Gastrocnemius medialis (tissue), 4 donors: ENCODE measurements around the gene RNU6-7. TPM values are rescaled to one million over a fixed set of nuclear protein-coding genes. Genes with fewer than 3 reads are reported as not detected.
A peak's percentile ranks its signal among the peaks of the same experiment; 100 is the strongest.

Experiments
- ATAC-seq, 2 donors: fragments of 150-250 bp; one replicate each; pipeline ENCODE4 v1.9.1; 2016
- DNase-seq, 2 donors: peaks; one replicate each; pipeline ENCODE4 v3.0.0-alpha.2; 2019
- H3K27ac ChIP-seq, 4 donors: fragments of 200-600 bp; sonication (generic); 1 replicate in 1 of 4; 2 replicates in 3 of 4; pipeline ENCODE4 v1.5.1; 2016 to 2018; ENCODE audit warnings: mild to moderate bottlenecking in 2 of 4, moderate library complexity in 1 of 4
- H3K27me3 ChIP-seq, 3 donors: fragments of 200-600 bp; sonication (generic) in 2 of 3; 1 replicate in 1 of 3; 2 replicates in 2 of 3; pipeline versions ENCODE4 v1.5.1 to v1.6.0; 2016 to 2019; ENCODE audit warnings: mild to moderate bottlenecking in 1 of 3, moderate library complexity in 1 of 3
- H3K36me3 ChIP-seq, 2 donors: fragments of 200-600 bp; sonication (generic) in 1 of 2; one replicate each; pipeline ENCODE4 v1.5.1; 2017 to 2018
- H3K4me1 ChIP-seq, 2 donors: fragments of 200-600 bp; sonication (generic) in 1 of 2; one replicate each; pipeline ENCODE4 v1.5.1; 2016 to 2017; ENCODE audit warnings: mild to moderate bottlenecking in 2 of 2
- H3K4me3 ChIP-seq, 4 donors: fragments of 200-600 bp; sonication (generic) in 3 of 4; 1 replicate in 1 of 4; 2 replicates in 3 of 4; pipeline ENCODE4 v1.5.1; 2016 to 2019; ENCODE audit warnings: mild to moderate bottlenecking in 2 of 4
- H3K9me3 ChIP-seq, 3 donors: fragments of 200-600 bp; sonication (generic) in 2 of 3; 1 replicate in 1 of 3; 2 replicates in 2 of 3; pipeline ENCODE4 v1.5.1; 2016 to 2019
- POLR2A ChIP-seq, 2 donors: fragments of 450-650 bp; IDR thresholded peaks; one replicate each; pipeline ENCODE4 v1.6.1; 2017; ENCODE audit warnings: antibody characterized with exemption in 2 of 2, mild to moderate bottlenecking in 2 of 2, moderate library complexity in 2 of 2
- in situ Hi-C, 4 donors: fragments of 200-750 bp; cut with MboI; loops; one replicate each; pipeline versions ENCODE4 v1.15.0 to v1.8.0; 2017; ENCODE audit warnings: low sequenced_read_pairs in 4 of 4
- intact Hi-C: fragments of 100-400 bp; cut with DNase I; formaldehyde crosslinking; loops from one replicate; pipeline ENCODE4 v1.15.1; 2023; ENCODE audit warnings: low total_unique reads
- total RNA-seq, 4 donors: library from RNA; depleted of rRNA; stranded (reverse); fragments of >200 nt; gene quantifications; one replicate each; pipeline versions ENCODE4 v1.1.0 to v1.2.3, GENCODE V29; 2016
- TF ChIP-seq, protein P1 (sequence below), 5 experiments: fragments of 450-650 bp in 3 of 5; fragments of 200-600 bp in 2 of 5; sonication (generic) in 2 of 5; IDR thresholded peaks in 4 of 5; conservative IDR thresholded peaks in 1 of 5; 1 replicate in 4 of 5; 2 replicates in 1 of 5; pipeline ENCODE4 v1.5.1; 2016 to 2019; ENCODE audit warnings: antibody characterized with exemption in 5 of 5, mild to moderate bottlenecking in 3 of 5, moderate library complexity in 3 of 5

RNU6-7 gene
- total RNA-seq, 4 donors from 2014 or later = not detected

DNA sequence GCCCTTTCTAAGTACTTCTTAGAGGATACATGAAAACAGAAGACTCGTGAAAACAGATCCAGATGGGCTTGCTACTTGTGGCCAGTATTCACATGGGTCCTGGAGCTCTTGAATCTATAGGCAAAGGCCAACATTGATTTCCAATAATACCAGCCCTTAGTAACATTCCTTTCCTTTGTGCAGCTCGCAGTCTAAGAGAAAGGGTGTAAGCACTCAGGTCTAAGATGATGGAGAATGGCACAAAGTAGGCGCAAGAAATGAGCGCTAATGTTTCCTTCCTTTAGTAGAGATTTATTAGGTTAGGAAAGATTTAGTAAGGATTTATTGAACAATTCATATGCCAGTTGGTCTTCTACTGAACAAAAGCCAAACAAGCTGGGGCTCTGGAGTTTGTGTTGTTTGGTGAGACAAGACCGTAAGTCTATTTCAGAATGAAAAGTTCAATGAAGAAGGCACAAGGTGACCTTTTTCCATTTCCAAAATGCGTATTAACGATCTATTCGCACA is 699 bp downstream of the RNU6-7 start:
- Histone ChIP-seq H3K27me3 (no peaks in the 10 kb centered on the region), H3K27ac (peak overlapping the region; percentile 87 to 96 (median 92)), H3K4me1 (peaks cover 11 to 17% of the 10 kb centered on the region in 2 donors), H3K4me3 (peak overlapping the region; percentile 81 to 95 (median 84)), H3K9me3 (no peaks in the 10 kb centered on the region), H3K36me3 (no peaks in the 10 kb centered on the region)
- in situ Hi-C loops = loop anchor here in 3 of 4 donors (5.0 to 10.0 kb wide), 4 partner anchors 120 to 312 kb away; partner anchors contain the start of gene ARHGAP5 (in 2 of the 3)
- ATAC-seq = peak in 1 of 2 donors; percentile 11
- TF ChIP-seq, protein P1, sequence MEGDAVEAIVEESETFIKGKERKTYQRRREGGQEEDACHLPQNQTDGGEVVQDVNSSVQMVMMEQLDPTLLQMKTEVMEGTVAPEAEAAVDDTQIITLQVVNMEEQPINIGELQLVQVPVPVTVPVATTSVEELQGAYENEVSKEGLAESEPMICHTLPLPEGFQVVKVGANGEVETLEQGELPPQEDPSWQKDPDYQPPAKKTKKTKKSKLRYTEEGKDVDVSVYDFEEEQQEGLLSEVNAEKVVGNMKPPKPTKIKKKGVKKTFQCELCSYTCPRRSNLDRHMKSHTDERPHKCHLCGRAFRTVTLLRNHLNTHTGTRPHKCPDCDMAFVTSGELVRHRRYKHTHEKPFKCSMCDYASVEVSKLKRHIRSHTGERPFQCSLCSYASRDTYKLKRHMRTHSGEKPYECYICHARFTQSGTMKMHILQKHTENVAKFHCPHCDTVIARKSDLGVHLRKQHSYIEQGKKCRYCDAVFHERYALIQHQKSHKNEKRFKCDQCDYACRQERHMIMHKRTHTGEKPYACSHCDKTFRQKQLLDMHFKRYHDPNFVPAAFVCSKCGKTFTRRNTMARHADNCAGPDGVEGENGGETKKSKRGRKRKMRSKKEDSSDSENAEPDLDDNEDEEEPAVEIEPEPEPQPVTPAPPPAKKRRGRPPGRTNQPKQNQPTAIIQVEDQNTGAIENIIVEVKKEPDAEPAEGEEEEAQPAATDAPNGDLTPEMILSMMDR (IDR thresholded peaks at IDR 0.05 in 4 of 5, conservative IDR thresholded peaks at IDR 0.05 in 1 of 5) = no peak
- no peak for TF ChIP-seq POLR2A (IDR thresholded peaks at IDR 0.05)
- intact Hi-C loops = loop anchor here (5.0 to 10.0 kb wide), 6 partner anchors 50 to 1178 kb away; partner anchors contain the start of genes AP4S1, HEATR5A and STRN3
- DNase-seq = no peak

- no peaks in the 10 kb centered on the region for H3K9me3 ChIP-seq
- in situ Hi-C loops = loop anchor here in 3 of 4 donors (5.0 to 10.0 kb wide), 4 partner anchors 121 to 312 kb away; partner anchors contain the start of gene ARHGAP5 (in 2 of the 3)
Measured at GRCh38 chr14:32202998-32203882, 1.4 kb downstream of the RNU6-7 start, which contains the start of gene RNU6-8. RNU6-8 (minus strand) TSS chr14:32203269.

DNA sequence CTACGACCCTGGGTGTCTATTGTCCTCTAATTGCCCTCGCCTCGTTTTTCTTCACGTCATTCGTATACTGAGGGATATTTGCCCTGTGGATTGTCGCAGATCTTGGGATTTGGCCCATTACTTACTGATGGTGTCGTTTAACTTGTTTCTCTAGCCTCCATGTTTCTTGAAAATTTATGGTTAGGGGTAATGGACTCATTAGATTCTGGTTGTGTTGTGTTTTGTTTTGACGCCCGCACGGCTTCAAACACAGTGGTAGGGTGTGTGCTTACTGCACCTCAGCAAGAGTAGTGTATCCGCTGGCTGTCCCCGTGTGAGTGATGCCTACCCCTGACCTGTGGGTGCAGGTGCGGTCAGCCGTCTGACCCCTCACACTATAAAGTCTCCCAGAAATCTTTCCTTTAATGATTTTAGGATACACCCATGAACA is 2.1 kb downstream of the RNU6-7 start:
- Histone ChIP-seq H3K27me3 (no peaks in the 10 kb centered on the region), H3K36me3 (no peaks in the 10 kb centered on the region), H3K4me1 (peaks cover 11 to 17% of the 10 kb centered on the region in 2 donors), H3K27ac (peak overlapping the region; percentile 87 to 96 (median 92)), H3K9me3 (no peaks in the 10 kb centered on the region), H3K4me3 (peak overlapping the region; percentile 81 to 95 (median 84))
- intact Hi-C loops (loop anchor here (5.0 to 10.0 kb wide), 6 partner anchors 48 to 1179 kb away; partner anchors contain the start of genes AP4S1, HEATR5A and STRN3), in situ Hi-C loops (loop anchor here in 3 of 4 donors (5.0 to 10.0 kb wide), 4 partner anchors 122 to 311 kb away; partner anchors contain the start of gene ARHGAP5 (in 2 of the 3))
- ATAC-seq = peak; percentile 32 to 36
- TF ChIP-seq POLR2A (IDR thresholded peaks at IDR 0.05) = no peak
- TF ChIP-seq, protein P1 (IDR thresholded peaks at IDR 0.05 in 4 of 5, conservative IDR thresholded peaks at IDR 0.05 in 1 of 5) = no peak
- peak; percentile 19 to 57 for DNase-seq

More at GRCh38 chr14:32202998-32203882, 1.4 kb downstream of the RNU6-7 start, which contains the start of gene RNU6-8:
- ATAC-seq (peak; percentile 72 to 76), DNase-seq (peak; percentile 82 to 91)
- Histone ChIP-seq H3K4me3 (peak within 1 kb of the TSS; percentile 81 to 95 (median 84)), H3K4me1 (peaks cover 11 to 17% of the 10 kb centered on the region in 2 donors), H3K36me3 (no peaks in the 10 kb centered on the region), H3K27me3 (no peaks in the 10 kb centered on the region), H3K27ac (peak within 1 kb of the TSS; percentile 87 to 96 (median 92))
- intact Hi-C loops = loop anchor here (5.0 to 10.0 kb wide), 6 partner anchors 49 to 1178 kb away; partner anchors contain the start of genes AP4S1, HEATR5A and STRN3
- TF ChIP-seq, protein P1 (IDR thresholded peaks at IDR 0.05 in 4 of 5, conservative IDR thresholded peaks at IDR 0.05 in 1 of 5) = no peak
- peak; percentile 84 to 88 for TF ChIP-seq POLR2A (IDR thresholded peaks at IDR 0.05)

- intact Hi-C loops (loop anchor here (10.0 kb wide), 2 partner anchors 781 to 1181 kb away; partner anchors contain the start of genes AP4S1, HEATR5A and STRN3), in situ Hi-C loops (loop anchor here in 2 of 4 donors (10.0 kb wide), 2 partner anchors 131 to 309 kb away; partner anchors contain the start of gene ARHGAP5 (in 1 of the 2))
- Histone ChIP-seq H3K36me3 (no peaks in the 10 kb centered on the region), H3K27me3 (no peaks in the 10 kb centered on the region), H3K9me3 (no peaks in the 10 kb centered on the region), H3K4me1 (peaks cover 11 to 14% of the 10 kb centered on the region in 2 donors), H3K4me3 (no peak overlapping the region), H3K27ac (peak overlapping the region in 2 of 4 donors; percentile 94 to 96)
- no peak for DNase-seq
- TF ChIP-seq POLR2A (IDR thresholded peaks at IDR 0.05) = no peak
- TF ChIP-seq, protein P1 (IDR thresholded peaks at IDR 0.05 in 4 of 5, conservative IDR thresholded peaks at IDR 0.05 in 1 of 5) = no peak
- ATAC-seq = no peak
Measured at GRCh38 chr14:32205554-32205953, 3.7 kb downstream of the RNU6-7 start.
